Heart left ventricle (tissue), 16 donors: Measurements from ENCODE around the gene KRTAP16-1. TPM values are rescaled to one million over a fixed set of nuclear protein-coding genes. Genes with fewer than 3 reads are reported as not detected.

ENCODE experiments used
- ATAC-seq, 4 donors: fragments of 200-7000 bp; cut with Tn5 transposase; one replicate each; pipeline ENCODE4 v1.9.1; 2020 to 2022; ENCODE audit warnings: moderate library complexity in 4 of 4, mild to moderate bottlenecking in 3 of 4, moderate number of reproducible peaks in 1 of 4
- DNase-seq, 5 donors: peaks; one replicate each; pipeline ENCODE4 v3.0.0-alpha.2; 2020
- H3K27ac ChIP-seq, 12 donors: fragments of 200-600 bp; sonication (generic) in 4 of 12; one replicate each; pipeline versions ENCODE4 v1.5.0 to v1.8.0; 2016 to 2022; ENCODE audit warnings: mild to moderate bottlenecking in 2 of 12
- H3K27me3 ChIP-seq, 9 donors: fragments of 200-600 bp; sonication (generic) in 2 of 9; one replicate each; pipeline versions ENCODE4 v1.5.1 to v1.8.0; 2016 to 2022; ENCODE audit warnings: mild to moderate bottlenecking in 3 of 9
- H3K36me3 ChIP-seq, 9 donors: fragments of 200-600 bp; sonication (generic) in 2 of 9; one replicate each; pipeline versions ENCODE4 v1.5.0 to v1.8.0; 2018 to 2022; ENCODE audit warnings: mild to moderate bottlenecking in 2 of 9
- H3K4me1 ChIP-seq, 12 donors: fragments of 200-600 bp; sonication (generic) in 4 of 12; one replicate each; pipeline versions ENCODE4 v1.5.0 to v1.8.0; 2016 to 2022; ENCODE audit warnings: mild to moderate bottlenecking in 3 of 12
- H3K4me3 ChIP-seq, 12 donors: fragments of 200-600 bp; sonication (generic) in 4 of 12; one replicate each; pipeline versions ENCODE4 v1.5.0 to v1.8.0; 2017 to 2022; ENCODE audit warnings: mild to moderate bottlenecking in 9 of 12, moderate library complexity in 4 of 12
- H3K9me3 ChIP-seq, 12 donors: fragments of 200-600 bp; sonication (generic) in 4 of 12; one replicate each; pipeline versions ENCODE4 v1.5.0 to v1.8.0; 2016 to 2022; ENCODE audit warnings: mild to moderate bottlenecking in 1 of 12
- CTCF ChIP-seq, 12 donors: fragments of 200-600 bp; sonication (generic) in 4 of 12; IDR thresholded peaks; one replicate each; pipeline versions ENCODE4 v1.5.0 to v1.8.0; 2018 to 2022; ENCODE audit warnings: antibody characterized with exemption in 12 of 12, mild to moderate bottlenecking in 5 of 12
- POLR2A ChIP-seq, 2 donors: fragments of 450-650 bp; IDR thresholded peaks; one replicate each; pipeline ENCODE4 v1.6.1; 2017; ENCODE audit warnings: antibody characterized with exemption in 2 of 2, mild to moderate bottlenecking in 2 of 2, moderate library complexity in 2 of 2
- WGBS, 4 donors: extraction: QIAGEN DNeasy Blood & Tissue Kit in 2 of 4; methylation state at CpG; one replicate each; pipeline versions ENCODE4 v1.1.5 to v1.1.7; 2013 to 2018; 5-methylcytosine and 5-hydroxymethylcytosine counted together
- intact Hi-C, 10 donors: fragments of 100-400 bp; cut with DNase I; formaldehyde crosslinking; loops; one replicate each; pipeline versions ENCODE4 v1.11.1 to v1.14.2; 2022
- polyA plus RNA-seq, 2 donors: library from polyadenylated mRNA; stranded (reverse); fragments of 200-250 nt; gene quantifications; one replicate each; pipeline ENCODE4 v1.2.3, GENCODE V29; 2013
- total RNA-seq, 9 donors: library from RNA; depleted of rRNA in 2 of 9; stranded (reverse); fragments of >200 nt in 2 of 9; fragmentation: NEBNext Ultra II Directional in 3 of 9; extraction: Animal tissue kit (Norgen Biotek cat#: 25700) in 3 of 9; gene quantifications; one replicate each; pipeline versions ENCODE4 v1.1.0 to v1.2.4, GENCODE V29; 2016 to 2023
- donor health status: ischemic (EF 13 %, LVEDD 7.1; RV severe dilation, severe dysfunction).
- donor health status: healthy with polysubstance abuse.
- donor health status: DM: no; HTN: yes; CAD: no.
- donor health status: DM: no; HTN: no; CAD: no.
- donor health status: ischemic (EF 25% LVEDD 6.9; RV normal size, moderate dysfunction).
- donor health status: ischemic (EF 25% LVEDD 5.7; RV mildly dilated, moderate dysfunction).
- donor health status: healthy.
- donor health status: DM: yes; HTN: yes; CAD: no.
- donor health status: ischemic (EF 35%, LVEDD 5.7; RV mildly dilated, moderate dysfunction).
- donor health status: nonischemic (EF 11% LVEDD 7.7; RV severe dilation, severe dysfunction).
- donor health status: DM: yes; HTN: yes; CAD: no.
- donor health status: PGD.
- donor health status: ischemic (EF 29% LVEDD 5.4; RV normal size, mild dysfunction).
- donor health status: nonischemic (EF 23%, LVEDD 6.1; RV moderate dilation, normal function).

KRTAP16-1 gene
- total and polyA plus RNA-seq, 11 donors = not detected

GRCh38 chr17:41318231-41318630, 9.1 kb upstream of the KRTAP16-1 start:
- TF ChIP-seq POLR2A (IDR thresholded peaks at IDR 0.05) = no peak
- no peak for TF ChIP-seq CTCF (IDR thresholded peaks at IDR 0.05)
- DNase-seq (no peak), ATAC-seq (no peak)
- 35 to 68% (median 42%) methylated on average over 2 of the region's 2 CpGs for WGBS, 4 donors
- no peak overlapping the region for H3K4me3 ChIP-seq
- no peaks in the 10 kb centered on the region for H3K4me1 ChIP-seq
- H3K27ac ChIP-seq = no peak overlapping the region
- H3K9me3 ChIP-seq = peaks cover 0 to 16% (median 9%) of the 10 kb centered on the region in 12 donors
- intact Hi-C loops = no loop called here
- H3K36me3 ChIP-seq = no peaks in the 10 kb centered on the region
- H3K27me3 ChIP-seq = peaks cover 0 to 21% (median 5%) of the 10 kb centered on the region in 9 donors

- TF ChIP-seq POLR2A (IDR thresholded peaks at IDR 0.05) = no peak
- TF ChIP-seq CTCF (IDR thresholded peaks at IDR 0.05) = no peak
- ATAC-seq (no peak), DNase-seq (no peak)
- H3K36me3 ChIP-seq = no peaks in the 10 kb centered on the region
- H3K4me3 ChIP-seq = no peak overlapping the region
- H3K27ac ChIP-seq = no peak overlapping the region
- 69 to 75% (median 73%) methylated on average over 15 to 17 of the region's 17 CpGs for WGBS, 4 donors
- no peaks in the 10 kb centered on the region for H3K4me1 ChIP-seq
- peaks cover 0 to 16% (median 9%) of the 10 kb centered on the region in 12 donors for H3K9me3 ChIP-seq
- peaks cover 0 to 21% (median 5%) of the 10 kb centered on the region in 9 donors for H3K27me3 ChIP-seq
- intact Hi-C loops = no loop called here
Measured at GRCh38 chr17:41315814-41316445, 6.8 kb upstream of the KRTAP16-1 start.

- peaks cover 0 to 21% (median 5%) of the 10 kb centered on the region in 9 donors for H3K27me3 ChIP-seq
- 80 to 83% (median 81%) methylated on average over 20 to 24 of the region's 24 CpGs for WGBS, 4 donors
- no peak within 1 kb of the TSS for H3K4me3 ChIP-seq
- peaks cover 0 to 13% (median 9%) of the 10 kb centered on the region in 12 donors for H3K9me3 ChIP-seq
- DNase-seq = no peak
- ATAC-seq = no peak
- TF ChIP-seq CTCF (IDR thresholded peaks at IDR 0.05) (no peak), POLR2A (IDR thresholded peaks at IDR 0.05) (no peak)
- intact Hi-C loops = no loop called here
- no peak within 1 kb of the TSS for H3K27ac ChIP-seq
- no peaks in the 10 kb centered on the region for H3K36me3 ChIP-seq
- H3K4me1 ChIP-seq = no peaks in the 10 kb centered on the region
Measured at GRCh38 chr17:41315204-41315794, 6.2 kb upstream of the KRTAP16-1 start, which contains the start of gene KRTAP17-1. Gene KRTAP17-1 (minus strand): TSS chr17:41315710. CDS start chr17:41315650, 60 bp downstream.

GRCh38 chr17:41311111-41311510, 2.0 kb upstream of the KRTAP16-1 start:
- intact Hi-C loops = no loop called here
- ATAC-seq = no peak
- Histone ChIP-seq H3K27me3 (peaks cover 0 to 15% (median 5%) of the 10 kb centered on the region in 9 donors), H3K36me3 (no peaks in the 10 kb centered on the region), H3K4me1 (peaks cover 0 to 28% (median 0%) of the 10 kb centered on the region in 12 donors), H3K9me3 (no peaks in the 10 kb centered on the region), H3K4me3 (no peak overlapping the region), H3K27ac (no peak overlapping the region)
- no peak for DNase-seq
- no peak for TF ChIP-seq POLR2A (IDR thresholded peaks at IDR 0.05)
- TF ChIP-seq CTCF (IDR thresholded peaks at IDR 0.05) = no peak
- 58 to 100% (median 59%) methylated on average over 1 of the region's 1 CpG for WGBS, 4 donors
